AG10803 (cell line): ENCODE results near the gene PRR15L.

Experiments
- DNase-seq: peaks from one replicate; pipeline ENCODE4 v3.0.0; 2010; ENCODE audit warnings: low read depth
- H3K4me3 ChIP-seq: 2 replicates; pipeline ENCODE4 v1.5.1; 2011; ENCODE audit warnings: mild to moderate bottlenecking, low read length, control low read depth
- TF ChIP-seq, protein P1 (sequence below): conservative IDR thresholded peaks from 2 replicates; pipeline ENCODE4 v1.5.1; 2011; ENCODE audit warnings: mild to moderate bottlenecking, low read length, control low read depth, inconsistent platforms

PRR15L gene

DNA sequence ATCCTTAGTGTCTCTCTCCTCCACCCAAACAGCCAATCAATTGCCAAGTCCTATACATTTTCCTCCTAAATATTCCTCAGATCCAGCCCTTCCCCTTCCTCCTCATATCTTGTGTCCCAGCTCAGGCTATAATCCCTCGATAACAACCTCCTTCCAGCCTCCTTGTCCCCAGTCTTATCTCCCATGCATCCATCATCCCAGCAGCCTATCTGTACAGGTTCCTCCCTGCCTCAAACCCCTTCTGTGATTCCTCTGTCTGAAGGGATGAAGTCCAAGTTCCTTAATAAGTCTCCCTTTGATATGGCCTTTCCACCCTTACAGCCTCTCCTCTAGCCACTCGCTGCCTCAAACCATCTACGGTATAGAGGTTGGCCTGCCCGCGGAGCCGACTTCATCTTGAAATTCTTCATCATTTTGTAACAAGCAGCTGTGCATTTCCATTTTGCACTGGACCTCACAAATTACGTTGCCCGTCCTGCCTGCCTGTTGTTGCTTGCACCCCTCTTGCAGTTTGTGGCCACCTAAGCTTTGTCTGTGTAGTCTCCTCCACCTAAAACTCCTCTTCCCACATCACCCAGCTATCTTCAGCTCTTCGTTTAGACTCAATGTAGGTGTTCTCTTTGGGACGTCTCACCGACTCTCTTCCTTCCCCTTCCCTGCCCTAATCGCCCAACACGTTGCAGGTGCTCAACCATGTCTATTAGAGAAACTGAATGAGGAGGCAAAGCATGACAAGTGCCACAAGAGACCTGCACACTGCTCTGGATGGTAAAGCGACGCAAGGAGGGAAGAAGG, 12.4 kb upstream of the PRR15L start:
- DNase-seq, result no peak
- TF ChIP-seq, protein P1, sequence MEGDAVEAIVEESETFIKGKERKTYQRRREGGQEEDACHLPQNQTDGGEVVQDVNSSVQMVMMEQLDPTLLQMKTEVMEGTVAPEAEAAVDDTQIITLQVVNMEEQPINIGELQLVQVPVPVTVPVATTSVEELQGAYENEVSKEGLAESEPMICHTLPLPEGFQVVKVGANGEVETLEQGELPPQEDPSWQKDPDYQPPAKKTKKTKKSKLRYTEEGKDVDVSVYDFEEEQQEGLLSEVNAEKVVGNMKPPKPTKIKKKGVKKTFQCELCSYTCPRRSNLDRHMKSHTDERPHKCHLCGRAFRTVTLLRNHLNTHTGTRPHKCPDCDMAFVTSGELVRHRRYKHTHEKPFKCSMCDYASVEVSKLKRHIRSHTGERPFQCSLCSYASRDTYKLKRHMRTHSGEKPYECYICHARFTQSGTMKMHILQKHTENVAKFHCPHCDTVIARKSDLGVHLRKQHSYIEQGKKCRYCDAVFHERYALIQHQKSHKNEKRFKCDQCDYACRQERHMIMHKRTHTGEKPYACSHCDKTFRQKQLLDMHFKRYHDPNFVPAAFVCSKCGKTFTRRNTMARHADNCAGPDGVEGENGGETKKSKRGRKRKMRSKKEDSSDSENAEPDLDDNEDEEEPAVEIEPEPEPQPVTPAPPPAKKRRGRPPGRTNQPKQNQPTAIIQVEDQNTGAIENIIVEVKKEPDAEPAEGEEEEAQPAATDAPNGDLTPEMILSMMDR, result no peak
- peak overlapping the region; percentile 51 for H3K4me3 ChIP-seq

DNA sequence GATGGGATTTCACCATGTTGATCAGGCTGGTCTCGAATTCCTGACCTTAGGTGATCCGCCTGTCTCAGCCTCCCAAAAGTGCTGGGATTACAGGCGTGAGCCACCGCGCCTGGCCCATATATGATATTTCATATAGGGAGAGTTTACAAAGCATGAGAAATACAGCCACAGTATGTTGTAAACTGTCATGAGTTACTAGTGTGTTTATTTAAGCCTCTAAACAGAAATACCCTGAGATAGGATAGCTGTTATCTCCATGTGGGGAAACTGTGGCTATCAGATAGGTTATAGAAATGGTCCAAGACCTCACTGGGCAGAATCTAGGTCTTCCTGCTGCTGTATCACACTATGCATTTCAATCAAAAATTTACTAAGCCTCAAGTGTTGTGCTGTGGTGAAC, 11.2 kb upstream of the PRR15L start:
- TF ChIP-seq, protein P1, result no peak
- DNase-seq, result no peak
- no peak overlapping the region for H3K4me3 ChIP-seq

DNA sequence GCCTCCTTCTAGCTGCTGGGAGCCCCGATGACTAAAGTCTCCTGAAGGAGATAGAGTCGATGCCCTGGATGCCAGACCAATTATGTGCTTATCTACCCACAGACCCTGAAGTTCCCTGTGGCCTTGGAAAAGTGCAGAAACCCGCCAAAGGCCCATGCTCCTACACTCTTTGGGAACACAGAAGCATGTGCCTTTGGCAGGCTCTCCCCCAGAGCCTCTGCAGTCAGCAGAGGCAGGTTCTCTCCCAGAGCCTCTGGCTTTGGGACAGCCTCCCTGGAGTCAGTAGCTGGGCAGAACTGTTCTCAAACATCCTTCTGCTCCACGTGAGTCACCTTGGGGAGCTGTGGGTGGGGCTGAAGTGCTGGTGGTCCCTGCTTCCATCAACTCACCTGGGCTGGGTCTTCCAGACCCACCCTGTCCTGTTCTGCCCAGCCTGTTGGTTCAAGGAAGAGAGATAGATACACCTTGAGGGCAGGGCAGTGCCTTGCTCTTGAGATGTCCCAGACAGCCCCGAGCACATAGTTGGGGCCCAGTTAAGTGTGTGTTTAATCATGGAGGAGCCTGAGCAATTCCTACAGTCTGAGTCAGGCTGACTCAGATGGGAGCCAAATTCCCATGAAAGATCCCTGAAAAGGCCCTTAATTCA, 10.0 kb upstream of the PRR15L start:
- DNase-seq, result peak; percentile 78
- no peak overlapping the region for H3K4me3 ChIP-seq

DNA sequence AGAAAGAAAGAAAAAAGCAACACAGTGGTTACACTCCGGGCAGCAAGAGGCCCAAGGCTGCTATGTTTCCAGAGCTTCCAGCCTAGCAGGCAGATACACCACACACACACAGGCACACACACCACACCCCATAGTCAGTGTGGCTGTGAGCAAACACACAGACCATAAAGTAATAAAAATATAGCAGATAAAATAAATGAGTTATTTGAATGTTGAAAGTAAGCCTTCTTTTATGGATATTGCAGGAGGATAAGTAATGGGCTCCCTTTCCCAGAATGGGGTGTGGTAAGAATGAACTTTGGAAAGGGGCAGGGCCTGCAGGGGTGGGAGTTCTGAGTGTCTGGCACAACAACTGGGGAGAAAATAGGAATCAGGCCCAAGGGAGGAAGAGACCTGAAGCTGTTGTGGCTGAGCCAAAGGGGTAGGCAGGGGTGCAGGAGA, 8.4 kb upstream of the PRR15L start:
- H3K4me3 ChIP-seq, result no peak overlapping the region
- no peak for DNase-seq
- TF ChIP-seq, protein P1, result no peak

More for the DNA sequence above, 10.0 kb upstream of the PRR15L start:
- TF ChIP-seq, protein P1, result no peak

DNA sequence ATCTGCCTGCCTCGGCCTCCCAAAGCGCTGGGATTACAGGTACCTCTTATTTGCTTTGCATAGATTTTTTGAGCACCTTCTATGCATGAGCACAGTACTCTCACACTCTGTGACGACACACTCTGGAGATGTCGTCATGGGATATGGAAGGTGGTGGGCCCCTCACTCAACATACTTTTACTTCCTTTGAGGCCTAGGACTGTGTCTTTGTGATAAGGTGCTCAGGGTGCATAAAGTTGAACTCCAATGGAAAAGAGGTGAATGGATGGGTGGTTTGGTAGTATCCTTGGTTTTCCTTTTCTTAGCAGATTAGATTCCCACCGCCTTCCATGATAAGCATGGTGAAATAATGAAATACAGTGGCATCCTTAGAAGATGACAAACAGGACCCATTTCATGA, 7.2 kb upstream of the PRR15L start:
- H3K4me3 ChIP-seq, result no peak overlapping the region
- TF ChIP-seq, protein P1, result no peak
- DNase-seq, result no peak

DNA sequence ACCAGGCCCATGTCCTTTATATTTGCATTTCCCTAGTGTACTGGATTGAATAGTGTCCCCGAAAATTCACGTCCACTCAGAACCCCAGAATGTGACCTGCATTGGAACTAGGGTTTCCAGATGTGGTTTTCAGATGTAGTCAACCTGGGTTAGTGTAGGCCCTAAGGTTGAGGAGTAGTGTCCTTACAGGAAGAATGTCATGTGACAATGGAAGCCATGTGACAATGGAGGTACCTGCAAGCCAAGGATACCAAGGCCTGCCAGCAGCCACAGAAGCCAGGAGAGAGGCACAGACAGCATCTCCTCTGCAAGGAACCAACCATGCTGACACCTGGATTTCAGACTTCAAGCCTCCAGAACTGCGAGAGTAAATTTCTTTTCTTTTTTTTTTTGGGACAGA, 5.2 kb upstream of the PRR15L start:
- TF ChIP-seq, protein P1, result no peak
- no peak for DNase-seq
- H3K4me3 ChIP-seq, result no peak overlapping the region

DNA sequence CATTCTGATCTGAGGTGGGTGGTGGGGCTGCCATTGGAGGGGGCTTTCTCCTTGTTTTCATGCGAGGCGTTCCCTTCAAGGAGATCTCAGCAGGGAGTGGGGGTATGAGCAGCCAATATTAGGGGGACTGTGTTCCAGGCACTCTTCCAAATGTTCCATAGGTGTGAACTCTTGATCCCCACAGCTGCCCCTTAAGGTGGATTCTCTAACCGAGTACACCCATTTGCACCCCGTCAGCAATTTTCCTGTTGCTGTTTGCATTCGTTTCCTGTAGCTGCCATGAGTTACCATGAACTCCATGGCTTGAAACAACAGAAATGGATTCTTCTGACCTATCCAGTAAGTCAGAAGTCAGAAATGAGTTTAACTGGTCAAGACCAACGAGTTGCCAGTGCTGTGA, 3.7 kb upstream of the PRR15L start:
- TF ChIP-seq, protein P1, result no peak
- H3K4me3 ChIP-seq, result no peak overlapping the region
- no peak for DNase-seq
